K562 (cell line): Measurements from ENCODE around the gene NUDT22. TPM values are rescaled to one million over a fixed set of nuclear protein-coding genes. Genes with fewer than 3 reads are reported as not detected.
A peak's percentile ranks its signal among the peaks of the same experiment; 100 is the strongest.

Experiments used
- C11orf30 ChIP-seq: fragments of 450-650 bp; IDR thresholded peaks from 2 replicates; pipeline ENCODE4 v1.6.1; 2016; ENCODE audit warnings: low read depth, mild to moderate bottlenecking
- KLF1 ChIP-seq: fragments of 450-650 bp; IDR thresholded peaks from 2 replicates; pipeline ENCODE4 v1.6.1; 2016; ENCODE audit warnings: missing genetic modification characterization, missing compliant biosample characterization
- MCM7 ChIP-seq, 2 experiments: fragments of 450-650 bp; IDR thresholded peaks; 2 replicates each; pipeline ENCODE4 v1.6.1; 2016 to 2018
- PHF21A ChIP-seq: fragments of 450-650 bp; IDR thresholded peaks from 2 replicates; pipeline ENCODE4 v1.6.1; 2017; ENCODE audit warnings: low read depth, borderline replicate concordance
- POLR3A ChIP-seq: IDR thresholded peaks from 2 replicates; pipeline ENCODE4 v1.6.1; 2011; ENCODE audit warnings: borderline replicate concordance, mild to moderate bottlenecking, moderate library complexity; ENCODE audit not compliant: insufficient read length, insufficient read depth; ENCODE audit errors: extremely low read depth
- RAD21 ChIP-seq, 2 experiments: fragments of 250-450 bp in 1 of 2; fragments of 450-650 bp in 1 of 2; sonication (Bioruptor Pico) in 1 of 2; formaldehyde crosslinking in 1 of 2; IDR thresholded peaks in 1 of 2; conservative IDR thresholded peaks in 1 of 2; 2 replicates each; pipeline versions ENCODE4 v1.4.0 to v1.8.0; 2020 to 2022; ENCODE audit warnings: mild to moderate bottlenecking in 2 of 2, moderate library complexity in 1 of 2
- RAD51 ChIP-seq: fragments of 450-650 bp; IDR thresholded peaks from 2 replicates; pipeline ENCODE4 v1.7.1; 2016; ENCODE audit warnings: low read depth, mild to moderate bottlenecking, borderline replicate concordance
- SUPT5H ChIP-seq: fragments of 450-650 bp; IDR thresholded peaks from 2 replicates; pipeline ENCODE4 v1.6.1; 2016
- TEAD1 ChIP-seq, 2 experiments: fragments of 450-650 bp in 1 of 2; sonication (generic) in 1 of 2; formaldehyde crosslinking; IDR thresholded peaks; 2 replicates each; pipeline versions ENCODE4 v1.4.0 to v1.8.0; 2020 to 2022; ENCODE audit warnings: mild to moderate bottlenecking in 2 of 2, missing genetic modification reagents in 1 of 2
- ZKSCAN3 ChIP-seq: fragments of 250-450 bp; sonication (Bioruptor Pico); IDR thresholded peaks from 2 replicates; pipeline ENCODE4 v1.4.0; 2020
- ZNF263 ChIP-seq: sonication (generic); formaldehyde crosslinking; IDR thresholded peaks from 2 replicates; pipeline ENCODE4 v1.8.0; 2022; ENCODE audit warnings: mild to moderate bottlenecking, missing genetic modification reagents, borderline replicate concordance
- ZNF3 ChIP-seq: fragments of 250-450 bp; sonication (Bioruptor Pico); IDR thresholded peaks from 2 replicates; pipeline ENCODE4 v1.5.0; 2021; ENCODE audit warnings: mild to moderate bottlenecking, moderate library complexity
- ZNF445 ChIP-seq: fragments of 250-450 bp; sonication (Bioruptor Pico); IDR thresholded peaks from 2 replicates; pipeline ENCODE4 v1.4.0; 2020; ENCODE audit warnings: low read depth, mild to moderate bottlenecking, moderate library complexity
- ZNF785 ChIP-seq: fragments of 250-450 bp; sonication (Bioruptor Pico); IDR thresholded peaks from 2 replicates; pipeline ENCODE4 v1.4.0; 2020; ENCODE audit warnings: mild to moderate bottlenecking
- polyA plus RNA-seq, 8 experiments: library from polyadenylated mRNA; depleted of rRNA in 4 of 8; stranded (reverse) in 5 of 8; unstranded in 3 of 8; fragments of >200 nt; fragmentation: Nextera tagmentation in 2 of 8; fragmentation: Illumina TruSeq in 1 of 8; extraction: Ambion mirVana in 2 of 8; extraction: Trizol in 1 of 8; gene quantifications; 2 replicates each; pipeline versions ENCODE4 v1.2.1 to v1.2.3, GENCODE V29; 2011 to 2014; ENCODE audit warnings: inconsistent platforms in 1 of 8, missing spikeins in 1 of 8
- total RNA-seq, 7 experiments: library from RNA; depleted of rRNA in 6 of 7; stranded (reverse); fragments of >200 nt in 6 of 7; fragmentation: Illumina TruSeq in 2 of 7; extraction: Trizol in 2 of 7; gene quantifications; 2 replicates each; pipeline versions ENCODE4 v1.2.1 to v1.2.3, GENCODE V29; 2011 to 2021; ENCODE audit warnings: low replicate concordance in 1 of 7
- TF ChIP-seq, protein P1 (sequence below): sonication (generic); formaldehyde crosslinking; IDR thresholded peaks from 2 replicates; pipeline ENCODE4 v1.8.0; 2022; ENCODE audit warnings: missing genetic modification reagents, mild to moderate bottlenecking, moderate library complexity, borderline replicate concordance
- TF ChIP-seq, protein P2 (sequence below), 2 experiments: fragments of 450-650 bp; IDR thresholded peaks; 2 replicates each; pipeline ENCODE4 v1.6.1; 2016
- TF ChIP-seq, protein P3 (sequence below): sonication (generic); formaldehyde crosslinking; IDR thresholded peaks from 2 replicates; pipeline ENCODE4 v1.4.0; 2020; ENCODE audit warnings: mild to moderate bottlenecking, missing genetic modification reagents
- TF ChIP-seq, protein P4 (sequence below): sonication (generic); formaldehyde crosslinking; IDR thresholded peaks from 2 replicates; pipeline ENCODE4 v1.9.0; 2022; ENCODE audit warnings: mild to moderate bottlenecking, missing genetic modification reagents
- TF ChIP-seq, protein P5 (sequence below): fragments of 250-450 bp; sonication (Bioruptor Pico); IDR thresholded peaks from 2 replicates; pipeline ENCODE4 v1.4.0; 2020; ENCODE audit warnings: mild to moderate bottlenecking, moderate library complexity, borderline replicate concordance

NUDT22 gene
- total and polyA plus RNA-seq, 9 of the 15 experiments (the other 6 are each of a cell fraction or from before 2014, with no cell fraction given) = 6.3 to 92.6 (median 37.4) TPM

DNA sequence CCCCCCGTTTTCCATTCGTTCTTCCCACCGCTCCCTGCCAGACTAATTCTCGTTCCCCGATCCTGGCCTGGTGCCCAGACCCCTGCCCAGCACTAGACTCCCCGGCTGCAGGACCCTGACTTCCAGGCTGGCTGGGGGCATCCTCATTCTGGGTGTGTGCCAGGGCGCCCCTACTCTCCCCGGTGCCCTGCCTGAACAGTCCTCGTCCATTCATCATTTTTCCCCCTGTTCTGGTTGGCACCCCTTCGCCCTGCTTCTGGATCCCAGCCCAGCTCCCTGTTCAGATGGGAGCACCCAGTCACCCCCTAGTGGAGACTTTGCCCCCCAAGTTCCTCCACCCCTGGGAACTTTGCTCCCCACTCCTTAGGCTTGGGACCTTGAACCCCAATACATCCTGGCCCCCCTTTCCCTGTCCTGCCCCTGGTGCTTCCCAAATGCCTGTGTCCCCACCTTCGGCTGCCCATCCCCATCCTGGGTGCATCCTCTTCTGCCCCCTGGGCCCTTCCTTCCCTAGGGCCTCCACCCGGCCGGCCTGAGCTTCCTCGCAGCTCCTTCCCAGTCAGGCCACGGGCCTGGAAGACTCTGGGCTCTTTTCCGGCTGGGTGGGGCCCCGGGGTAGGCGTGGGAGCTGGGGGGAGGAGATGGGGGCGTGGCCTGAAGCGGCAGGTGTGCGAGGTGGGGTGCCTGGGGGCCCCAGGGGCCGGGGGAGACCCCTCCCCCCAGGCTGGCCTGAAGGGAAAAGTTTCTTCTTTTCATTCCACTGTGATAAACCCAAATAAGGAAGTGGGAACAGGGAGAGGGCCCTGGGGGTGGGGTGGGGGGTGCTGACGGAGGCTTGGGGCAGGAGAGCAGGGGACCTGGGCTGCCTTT lies 26.2 kb downstream of the NUDT22 start (continued):
- TF ChIP-seq, protein P1, sequence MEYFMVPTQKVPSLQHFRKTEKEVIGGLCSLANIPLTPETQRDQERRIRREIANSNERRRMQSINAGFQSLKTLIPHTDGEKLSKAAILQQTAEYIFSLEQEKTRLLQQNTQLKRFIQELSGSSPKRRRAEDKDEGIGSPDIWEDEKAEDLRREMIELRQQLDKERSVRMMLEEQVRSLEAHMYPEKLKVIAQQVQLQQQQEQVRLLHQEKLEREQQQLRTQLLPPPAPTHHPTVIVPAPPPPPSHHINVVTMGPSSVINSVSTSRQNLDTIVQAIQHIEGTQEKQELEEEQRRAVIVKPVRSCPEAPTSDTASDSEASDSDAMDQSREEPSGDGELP (CRISPR knock-in tag) = peak; percentile 41; the same call in 1 of the 2 replicates
- no peak for TF ChIP-seq POLR3A
- TF ChIP-seq, protein P2, sequence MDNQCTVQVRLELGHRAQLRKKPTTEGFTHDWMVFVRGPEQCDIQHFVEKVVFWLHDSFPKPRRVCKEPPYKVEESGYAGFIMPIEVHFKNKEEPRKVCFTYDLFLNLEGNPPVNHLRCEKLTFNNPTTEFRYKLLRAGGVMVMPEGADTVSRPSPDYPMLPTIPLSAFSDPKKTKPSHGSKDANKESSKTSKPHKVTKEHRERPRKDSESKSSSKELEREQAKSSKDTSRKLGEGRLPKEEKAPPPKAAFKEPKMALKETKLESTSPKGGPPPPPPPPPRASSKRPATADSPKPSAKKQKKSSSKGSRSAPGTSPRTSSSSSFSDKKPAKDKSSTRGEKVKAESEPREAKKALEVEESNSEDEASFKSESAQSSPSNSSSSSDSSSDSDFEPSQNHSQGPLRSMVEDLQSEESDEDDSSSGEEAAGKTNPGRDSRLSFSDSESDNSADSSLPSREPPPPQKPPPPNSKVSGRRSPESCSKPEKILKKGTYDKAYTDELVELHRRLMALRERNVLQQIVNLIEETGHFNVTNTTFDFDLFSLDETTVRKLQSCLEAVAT (IDR thresholded peaks at IDR 0.05) = 0 out of 4 replicates have a peak, but pooled peaks of 1 of the 2 experiments have one; percentile 51
- TF ChIP-seq C11orf30 = no peak
- peak; percentile 76 for TF ChIP-seq SUPT5H
- TF ChIP-seq, protein P3, sequence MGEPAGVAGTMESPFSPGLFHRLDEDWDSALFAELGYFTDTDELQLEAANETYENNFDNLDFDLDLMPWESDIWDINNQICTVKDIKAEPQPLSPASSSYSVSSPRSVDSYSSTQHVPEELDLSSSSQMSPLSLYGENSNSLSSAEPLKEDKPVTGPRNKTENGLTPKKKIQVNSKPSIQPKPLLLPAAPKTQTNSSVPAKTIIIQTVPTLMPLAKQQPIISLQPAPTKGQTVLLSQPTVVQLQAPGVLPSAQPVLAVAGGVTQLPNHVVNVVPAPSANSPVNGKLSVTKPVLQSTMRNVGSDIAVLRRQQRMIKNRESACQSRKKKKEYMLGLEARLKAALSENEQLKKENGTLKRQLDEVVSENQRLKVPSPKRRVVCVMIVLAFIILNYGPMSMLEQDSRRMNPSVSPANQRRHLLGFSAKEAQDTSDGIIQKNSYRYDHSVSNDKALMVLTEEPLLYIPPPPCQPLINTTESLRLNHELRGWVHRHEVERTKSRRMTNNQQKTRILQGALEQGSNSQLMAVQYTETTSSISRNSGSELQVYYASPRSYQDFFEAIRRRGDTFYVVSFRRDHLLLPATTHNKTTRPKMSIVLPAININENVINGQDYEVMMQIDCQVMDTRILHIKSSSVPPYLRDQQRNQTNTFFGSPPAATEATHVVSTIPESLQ (CRISPR knock-in tag) = no peak
- no peak for TF ChIP-seq ZKSCAN3
- TF ChIP-seq ZNF445 (CRISPR knock-in tag) = no peak
- TF ChIP-seq, protein P4, sequence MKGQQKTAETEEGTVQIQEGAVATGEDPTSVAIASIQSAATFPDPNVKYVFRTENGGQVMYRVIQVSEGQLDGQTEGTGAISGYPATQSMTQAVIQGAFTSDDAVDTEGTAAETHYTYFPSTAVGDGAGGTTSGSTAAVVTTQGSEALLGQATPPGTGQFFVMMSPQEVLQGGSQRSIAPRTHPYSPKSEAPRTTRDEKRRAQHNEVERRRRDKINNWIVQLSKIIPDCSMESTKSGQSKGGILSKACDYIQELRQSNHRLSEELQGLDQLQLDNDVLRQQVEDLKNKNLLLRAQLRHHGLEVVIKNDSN = no peak
- TF ChIP-seq ZNF263 = peak; percentile 50; the same call in 1 of the 2 replicates
- peak in 1 of 2 experiments; percentile 33; a peak in 2 of 4 replicates for TF ChIP-seq RAD21 (CRISPR knock-in tag; conservative IDR thresholded peaks at IDR 0.05 in 1 of 2, IDR thresholded peaks at IDR 0.05 in 1 of 2)
- TF ChIP-seq ZNF785 = no peak
- TF ChIP-seq TEAD1 (CRISPR knock-in tag; IDR thresholded peaks at IDR 0.05) = no peak
- TF ChIP-seq KLF1 = no peak
- no peak for TF ChIP-seq ZNF3 (CRISPR knock-in tag)
- no peak for TF ChIP-seq PHF21A
- no peak for TF ChIP-seq RAD51
- TF ChIP-seq, protein P5, sequence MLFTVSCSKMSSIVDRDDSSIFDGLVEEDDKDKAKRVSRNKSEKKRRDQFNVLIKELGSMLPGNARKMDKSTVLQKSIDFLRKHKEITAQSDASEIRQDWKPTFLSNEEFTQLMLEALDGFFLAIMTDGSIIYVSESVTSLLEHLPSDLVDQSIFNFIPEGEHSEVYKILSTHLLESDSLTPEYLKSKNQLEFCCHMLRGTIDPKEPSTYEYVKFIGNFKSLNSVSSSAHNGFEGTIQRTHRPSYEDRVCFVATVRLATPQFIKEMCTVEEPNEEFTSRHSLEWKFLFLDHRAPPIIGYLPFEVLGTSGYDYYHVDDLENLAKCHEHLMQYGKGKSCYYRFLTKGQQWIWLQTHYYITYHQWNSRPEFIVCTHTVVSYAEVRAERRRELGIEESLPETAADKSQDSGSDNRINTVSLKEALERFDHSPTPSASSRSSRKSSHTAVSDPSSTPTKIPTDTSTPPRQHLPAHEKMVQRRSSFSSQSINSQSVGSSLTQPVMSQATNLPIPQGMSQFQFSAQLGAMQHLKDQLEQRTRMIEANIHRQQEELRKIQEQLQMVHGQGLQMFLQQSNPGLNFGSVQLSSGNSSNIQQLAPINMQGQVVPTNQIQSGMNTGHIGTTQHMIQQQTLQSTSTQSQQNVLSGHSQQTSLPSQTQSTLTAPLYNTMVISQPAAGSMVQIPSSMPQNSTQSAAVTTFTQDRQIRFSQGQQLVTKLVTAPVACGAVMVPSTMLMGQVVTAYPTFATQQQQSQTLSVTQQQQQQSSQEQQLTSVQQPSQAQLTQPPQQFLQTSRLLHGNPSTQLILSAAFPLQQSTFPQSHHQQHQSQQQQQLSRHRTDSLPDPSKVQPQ = no peak
- no peak for TF ChIP-seq MCM7 (IDR thresholded peaks at IDR 0.05)
